Keratinocyte (primary cell): Measurements from ENCODE around the gene XYLT2. TPM values are rescaled to one million over a fixed set of nuclear protein-coding genes. Genes with fewer than 3 reads are reported as not detected.

ENCODE experiments used
- DNase-seq: peaks from one replicate; pipeline ENCODE4 v3.0.0-alpha.2; 2011; ENCODE audit warnings: low read depth, missing footprints, low spot score
- FAIRE-seq: peaks from 2 replicates; lab custom pipeline; 2011; peaks lifted over from hg19 to GRCh38; lab: Jason Lieb, UNC
- H2AFZ ChIP-seq: 2 replicates; pipeline ENCODE4 v1.6.0; 2012; ENCODE audit warnings: low read length, control low read depth, inconsistent platforms; ENCODE audit not compliant: control insufficient read depth
- H3K27ac ChIP-seq: 2 replicates; pipeline ENCODE4 v1.5.1; 2011; ENCODE audit warnings: low read length; ENCODE audit not compliant: control insufficient read depth, insufficient read depth
- H3K27me3 ChIP-seq: 3 replicates; pipeline ENCODE4 v1.6.0; 2011; ENCODE audit warnings: low read length; ENCODE audit not compliant: control insufficient read depth, insufficient read depth; ENCODE audit errors: extremely low read depth
- H3K36me3 ChIP-seq, 2 experiments: 2 replicates in 1 of 2; 3 replicates in 1 of 2; pipeline ENCODE4 v1.5.1; 2011; ENCODE audit warnings: low read length in 2 of 2, mild to moderate bottlenecking in 1 of 2; ENCODE audit not compliant: control insufficient read depth in 2 of 2, insufficient read depth in 2 of 2; ENCODE audit errors: extremely low read depth in 1 of 2
- H3K4me1 ChIP-seq: 3 replicates; pipeline ENCODE4 v1.5.1; 2011; ENCODE audit warnings: low read length; ENCODE audit not compliant: control insufficient read depth, insufficient read depth; ENCODE audit errors: extremely low read depth
- H3K4me2 ChIP-seq: 3 replicates; pipeline ENCODE4 v1.6.0; 2011; ENCODE audit warnings: low read depth, low read length; ENCODE audit not compliant: control insufficient read depth, insufficient read depth; ENCODE audit errors: extremely low read depth
- H3K4me3 ChIP-seq, 3 experiments: fragments of 200-600 bp in 1 of 3; sonication (generic) in 1 of 3; 2 replicates in 2 of 3; 3 replicates in 1 of 3; pipeline ENCODE4 v1.5.1; 2011 to 2016; ENCODE audit warnings: low read length in 3 of 3, mild to moderate bottlenecking in 3 of 3, control low read depth in 2 of 3, inconsistent platforms in 1 of 3, low read depth in 1 of 3, mixed read lengths in 1 of 3, mixed run types in 1 of 3, moderate library complexity in 1 of 3; ENCODE audit not compliant: control insufficient read depth in 2 of 3, insufficient read depth in 2 of 3; ENCODE audit errors: extremely low read depth in 1 of 3
- H3K79me2 ChIP-seq: 2 replicates; pipeline ENCODE4 v1.6.0; 2012; ENCODE audit warnings: low read length; ENCODE audit not compliant: control insufficient read depth, insufficient read depth
- H3K9ac ChIP-seq: 3 replicates; pipeline ENCODE4 v1.6.0; 2011; ENCODE audit warnings: low read length; ENCODE audit not compliant: control insufficient read depth, insufficient read depth; ENCODE audit errors: extremely low read depth
- H3K9me1 ChIP-seq: 3 replicates; pipeline ENCODE4 v1.6.0; 2011; ENCODE audit warnings: low read length; ENCODE audit not compliant: control insufficient read depth, insufficient read depth; ENCODE audit errors: extremely low read depth
- H3K9me3 ChIP-seq: 2 replicates; pipeline ENCODE4 v1.5.1; 2012; ENCODE audit warnings: low read depth, low read length; ENCODE audit not compliant: control insufficient read depth
- H4K20me1 ChIP-seq: 3 replicates; pipeline ENCODE4 v1.6.0; 2011; ENCODE audit warnings: low read length; ENCODE audit not compliant: control insufficient read depth, insufficient read depth; ENCODE audit errors: extremely low read depth
- EZH2 ChIP-seq: IDR thresholded peaks from one replicate; pipeline ENCODE4 v1.6.1; 2012; ENCODE audit warnings: inconsistent platforms, mild to moderate bottlenecking, low read length, moderate library complexity
- dilution Hi-C: fragments of 300-500 bp; cut with MboI; formaldehyde crosslinking; loops from one replicate; pipeline ENCODE4 v1.7.0; 2020; ENCODE audit warnings: low sequenced_read_pairs; ENCODE audit not compliant: extremely low pct_ligation_motif_present
- polyA plus RNA-seq, 5 experiments: library from polyadenylated mRNA; depleted of rRNA in 3 of 5; stranded (reverse) in 3 of 5; stranded (forward) in 1 of 5; unstranded in 1 of 5; fragments of >200 nt; gene quantifications; 1 replicate in 1 of 5; 2 replicates in 3 of 5; 3 replicates in 1 of 5; pipeline versions ENCODE4 v1.2.1 to v1.2.3, GENCODE V29; 2011 to 2012; ENCODE audit warnings: missing spikeins in 2 of 5, low read depth in 1 of 5, low replicate concordance in 1 of 5
- TF ChIP-seq, protein P1 (sequence below), 3 experiments: IDR thresholded peaks in 1 of 3; conservative IDR thresholded peaks in 1 of 3; optimal IDR thresholded peaks in 1 of 3; 2 replicates in 2 of 3; 3 replicates in 1 of 3; pipeline versions ENCODE3 to v1.5.1; 2011; ENCODE audit warnings: low read length in 3 of 3, mild to moderate bottlenecking in 3 of 3, moderate library complexity in 2 of 3, control low read depth in 1 of 3, inconsistent platforms in 1 of 3; ENCODE audit not compliant: insufficient read depth in 2 of 3; ENCODE audit errors: extremely low read depth in 1 of 3

Gene XYLT2
- polyA plus RNA-seq, 1 donor (not counting 4 experiments of a cell fraction or from before 2014, with no cell fraction given), result 15.3 TPM

DNA sequence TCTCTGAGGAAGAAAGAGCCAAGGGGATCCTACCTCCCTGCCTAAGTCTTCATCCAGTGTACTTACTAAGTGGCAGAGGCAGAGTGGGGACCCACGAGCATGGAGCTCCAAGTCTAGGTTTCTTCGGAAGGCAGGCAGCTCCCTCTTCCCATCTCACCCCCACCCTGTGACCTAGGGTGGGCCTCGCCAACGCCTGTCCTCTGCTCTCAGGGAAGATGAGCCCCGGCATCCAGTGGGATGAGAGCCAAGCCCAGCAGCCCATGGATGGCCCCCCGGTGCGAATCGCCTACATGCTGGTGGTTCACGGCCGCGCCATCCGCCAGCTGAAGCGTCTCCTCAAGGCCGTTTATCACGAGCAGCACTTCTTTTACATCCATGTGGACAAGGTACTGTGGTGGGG lies 8.3 kb downstream of the XYLT2 start:
- Histone ChIP-seq H3K9me3 (no peaks in the 10 kb centered on the region), H3K4me2 (no peak overlapping the region), H3K79me2 (peaks cover 8% of the 10 kb centered on the region), H3K9ac (no peak overlapping the region), H3K27ac (no peak overlapping the region), H3K9me1 (no peaks in the 10 kb centered on the region), H3K27me3 (no peaks in the 10 kb centered on the region), H3K36me3 (peaks cover 30 to 34% of the 10 kb centered on the region in 2 experiments), H2AFZ (no peak overlapping the region), H3K4me1 (no peaks in the 10 kb centered on the region), H3K4me3 (no peak overlapping the region), H4K20me1 (no peaks in the 10 kb centered on the region)
- dilution Hi-C loops, result no loop called here
- TF ChIP-seq, protein P1, sequence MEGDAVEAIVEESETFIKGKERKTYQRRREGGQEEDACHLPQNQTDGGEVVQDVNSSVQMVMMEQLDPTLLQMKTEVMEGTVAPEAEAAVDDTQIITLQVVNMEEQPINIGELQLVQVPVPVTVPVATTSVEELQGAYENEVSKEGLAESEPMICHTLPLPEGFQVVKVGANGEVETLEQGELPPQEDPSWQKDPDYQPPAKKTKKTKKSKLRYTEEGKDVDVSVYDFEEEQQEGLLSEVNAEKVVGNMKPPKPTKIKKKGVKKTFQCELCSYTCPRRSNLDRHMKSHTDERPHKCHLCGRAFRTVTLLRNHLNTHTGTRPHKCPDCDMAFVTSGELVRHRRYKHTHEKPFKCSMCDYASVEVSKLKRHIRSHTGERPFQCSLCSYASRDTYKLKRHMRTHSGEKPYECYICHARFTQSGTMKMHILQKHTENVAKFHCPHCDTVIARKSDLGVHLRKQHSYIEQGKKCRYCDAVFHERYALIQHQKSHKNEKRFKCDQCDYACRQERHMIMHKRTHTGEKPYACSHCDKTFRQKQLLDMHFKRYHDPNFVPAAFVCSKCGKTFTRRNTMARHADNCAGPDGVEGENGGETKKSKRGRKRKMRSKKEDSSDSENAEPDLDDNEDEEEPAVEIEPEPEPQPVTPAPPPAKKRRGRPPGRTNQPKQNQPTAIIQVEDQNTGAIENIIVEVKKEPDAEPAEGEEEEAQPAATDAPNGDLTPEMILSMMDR (optimal IDR thresholded peaks at IDR 0.05 in 1 of 3, IDR thresholded peaks at IDR 0.05 in 1 of 3, conservative IDR thresholded peaks at IDR 0.05 in 1 of 3; ENCODE audit: extremely low read depth in 1 of 3, insufficient read depth in 2 of 3, low read length in 3 of 3), result no peak
- no peak for TF ChIP-seq EZH2
- FAIRE-seq (no peak), DNase-seq (no peak)

DNA sequence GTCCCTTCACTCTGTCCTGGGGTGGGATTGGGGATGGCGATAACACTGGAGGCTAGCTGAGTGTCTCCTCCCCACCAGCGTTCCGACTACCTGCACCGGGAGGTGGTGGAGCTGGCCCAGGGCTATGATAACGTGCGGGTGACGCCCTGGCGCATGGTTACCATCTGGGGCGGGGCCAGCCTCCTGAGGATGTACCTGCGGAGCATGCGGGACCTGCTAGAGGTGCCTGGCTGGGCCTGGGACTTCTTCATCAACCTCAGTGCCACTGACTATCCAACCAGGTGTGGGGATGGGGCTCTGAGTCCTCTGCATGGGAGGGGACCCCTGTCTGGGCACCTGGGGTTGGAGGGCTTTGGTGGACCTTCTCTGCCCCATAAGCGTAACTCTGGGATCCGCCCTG lies 8.8 kb downstream of the XYLT2 start:
- Histone ChIP-seq H3K4me1 (no peaks in the 10 kb centered on the region), H3K9me1 (no peaks in the 10 kb centered on the region), H3K9ac (no peak overlapping the region), H3K27me3 (no peaks in the 10 kb centered on the region), H3K4me3 (no peak overlapping the region), H2AFZ (no peak overlapping the region), H3K79me2 (peaks cover 4% of the 10 kb centered on the region), H4K20me1 (no peaks in the 10 kb centered on the region), H3K9me3 (no peaks in the 10 kb centered on the region), H3K4me2 (no peak overlapping the region), H3K27ac (no peak overlapping the region), H3K36me3 (peaks cover 30 to 40% of the 10 kb centered on the region in 2 experiments)
- TF ChIP-seq EZH2, result no peak
- TF ChIP-seq, protein P1 (optimal IDR thresholded peaks at IDR 0.05 in 1 of 3, IDR thresholded peaks at IDR 0.05 in 1 of 3, conservative IDR thresholded peaks at IDR 0.05 in 1 of 3; ENCODE audit: extremely low read depth in 1 of 3, insufficient read depth in 2 of 3, low read length in 3 of 3), result no peak
- dilution Hi-C loops, result no loop called here
- FAIRE-seq (no peak), DNase-seq (no peak)
